ENCODE results near the gene GSC2. TPM values are rescaled to one million over a fixed set of nuclear protein-coding genes. Genes with fewer than 3 reads are reported as not detected.
A peak's percentile ranks its signal among the peaks of the same experiment; 100 is the strongest.

Gene GSC2
- total and polyA plus RNA-seq, 4 donors: not detected

DNA sequence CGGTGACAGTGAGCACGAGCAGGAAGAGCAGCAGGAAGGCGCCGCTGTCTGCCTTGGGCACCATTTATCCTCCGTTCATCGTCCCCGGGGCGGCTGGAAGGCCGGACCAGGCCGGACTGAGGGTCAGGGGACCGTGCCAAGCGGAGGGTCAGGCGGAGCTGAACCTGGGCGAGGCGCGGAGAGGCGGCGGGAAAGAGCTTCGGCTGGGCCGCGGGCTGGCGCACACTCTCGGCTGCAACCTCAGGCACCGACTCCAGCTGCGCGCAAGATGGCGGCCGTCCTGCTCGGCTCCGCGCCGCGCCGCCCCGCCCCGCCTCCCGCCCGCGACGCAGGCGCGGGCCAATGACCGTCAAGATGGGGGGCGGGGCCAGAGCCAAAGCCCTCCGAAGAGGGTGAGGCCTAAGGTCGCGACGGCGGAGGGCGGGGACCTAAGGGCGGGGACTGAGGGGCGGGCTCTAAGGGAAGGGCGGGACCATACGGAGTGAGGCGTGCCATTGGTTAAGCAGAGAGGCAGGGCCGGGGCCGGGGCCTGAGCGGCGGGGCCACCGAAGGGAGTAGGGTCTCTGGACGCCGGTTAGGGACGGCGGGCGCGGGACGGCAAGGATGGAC, 27.8 kb downstream of the GSC2 start, which contains the start of gene DGCR2 (continued):
- TF ChIP-seq, protein P1, sequence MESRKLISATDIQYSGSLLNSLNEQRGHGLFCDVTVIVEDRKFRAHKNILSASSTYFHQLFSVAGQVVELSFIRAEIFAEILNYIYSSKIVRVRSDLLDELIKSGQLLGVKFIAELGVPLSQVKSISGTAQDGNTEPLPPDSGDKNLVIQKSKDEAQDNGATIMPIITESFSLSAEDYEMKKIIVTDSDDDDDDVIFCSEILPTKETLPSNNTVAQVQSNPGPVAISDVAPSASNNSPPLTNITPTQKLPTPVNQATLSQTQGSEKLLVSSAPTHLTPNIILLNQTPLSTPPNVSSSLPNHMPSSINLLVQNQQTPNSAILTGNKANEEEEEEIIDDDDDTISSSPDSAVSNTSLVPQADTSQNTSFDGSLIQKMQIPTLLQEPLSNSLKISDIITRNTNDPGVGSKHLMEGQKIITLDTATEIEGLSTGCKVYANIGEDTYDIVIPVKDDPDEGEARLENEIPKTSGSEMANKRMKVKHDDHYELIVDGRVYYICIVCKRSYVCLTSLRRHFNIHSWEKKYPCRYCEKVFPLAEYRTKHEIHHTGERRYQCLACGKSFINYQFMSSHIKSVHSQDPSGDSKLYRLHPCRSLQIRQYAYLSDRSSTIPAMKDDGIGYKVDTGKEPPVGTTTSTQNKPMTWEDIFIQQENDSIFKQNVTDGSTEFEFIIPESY (IDR thresholded peaks at IDR 0.05): no peak
- TF ChIP-seq RXRA (IDR thresholded peaks at IDR 0.05): peak in 1 of 2 donors; percentile 22
- no peak for TF ChIP-seq JUND (IDR thresholded peaks at IDR 0.05)
- no peak for TF ChIP-seq NR2F2 (IDR thresholded peaks at IDR 0.05)
- TF ChIP-seq YY1 (IDR thresholded peaks at IDR 0.05): peak; percentile 88
- peak; percentile 60 for TF ChIP-seq SP1 (IDR thresholded peaks at IDR 0.05)

- peaks cover 11 to 38% (median 32%) of the 10 kb centered on the region in 4 donors for H3K4me1 ChIP-seq (ENCODE audit: control insufficient read depth in 4 of 4, insufficient read depth in 4 of 4, low read length in 3 of 4)
- H3K27ac ChIP-seq (ENCODE audit: low read depth in 1 of 2, low read length in 2 of 2): peak overlapping the region; percentile 90 to 93
- peak; percentile 64 for DNase-seq (ENCODE audit: low spot score)
- H3K4me3 ChIP-seq (ENCODE audit: low read depth in 1 of 3, low read length in 3 of 3): peak overlapping the region; percentile 88 to 94 (median 90)
- no peaks in the 10 kb centered on the region for H3K27me3 ChIP-seq (ENCODE audit: control insufficient read depth in 4 of 4, insufficient read depth in 4 of 4, low read length in 3 of 4)
- H3K36me3 ChIP-seq (ENCODE audit: control insufficient read depth in 4 of 4, insufficient read depth in 3 of 4, low read depth in 1 of 4, low read length in 3 of 4): no peaks in the 10 kb centered on the region
- WGBS: under 1% methylated on average over 47 of the region's 47 CpGs
- TF ChIP-seq REST (IDR thresholded peaks at IDR 0.05) (no peak), ATF3 (IDR thresholded peaks at IDR 0.05) (no peak), TAF1 (conservative IDR thresholded peaks at IDR 0.05) (no peak), SP1 (IDR thresholded peaks at IDR 0.05) (no peak), YY1 (IDR thresholded peaks at IDR 0.05) (no peak), EGR1 (IDR thresholded peaks at IDR 0.05; ENCODE audit: low read depth in 2 of 2) (no peak), MAX (IDR thresholded peaks at IDR 0.05) (no peak), HNF4G (IDR thresholded peaks at IDR 0.05) (no peak), HNF4A (conservative IDR thresholded peaks at IDR 0.05) (no peak)
- TF ChIP-seq, protein P2, sequence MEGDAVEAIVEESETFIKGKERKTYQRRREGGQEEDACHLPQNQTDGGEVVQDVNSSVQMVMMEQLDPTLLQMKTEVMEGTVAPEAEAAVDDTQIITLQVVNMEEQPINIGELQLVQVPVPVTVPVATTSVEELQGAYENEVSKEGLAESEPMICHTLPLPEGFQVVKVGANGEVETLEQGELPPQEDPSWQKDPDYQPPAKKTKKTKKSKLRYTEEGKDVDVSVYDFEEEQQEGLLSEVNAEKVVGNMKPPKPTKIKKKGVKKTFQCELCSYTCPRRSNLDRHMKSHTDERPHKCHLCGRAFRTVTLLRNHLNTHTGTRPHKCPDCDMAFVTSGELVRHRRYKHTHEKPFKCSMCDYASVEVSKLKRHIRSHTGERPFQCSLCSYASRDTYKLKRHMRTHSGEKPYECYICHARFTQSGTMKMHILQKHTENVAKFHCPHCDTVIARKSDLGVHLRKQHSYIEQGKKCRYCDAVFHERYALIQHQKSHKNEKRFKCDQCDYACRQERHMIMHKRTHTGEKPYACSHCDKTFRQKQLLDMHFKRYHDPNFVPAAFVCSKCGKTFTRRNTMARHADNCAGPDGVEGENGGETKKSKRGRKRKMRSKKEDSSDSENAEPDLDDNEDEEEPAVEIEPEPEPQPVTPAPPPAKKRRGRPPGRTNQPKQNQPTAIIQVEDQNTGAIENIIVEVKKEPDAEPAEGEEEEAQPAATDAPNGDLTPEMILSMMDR (IDR thresholded peaks at IDR 0.05; ENCODE audit: low read depth, low read length, missing input control): no peak
- H3K9ac ChIP-seq (ENCODE audit: low read depth in 1 of 2, low read length in 2 of 2): peak overlapping the region; percentile 60 to 81
- H3K9me3 ChIP-seq (ENCODE audit: control insufficient read depth in 4 of 4, low read length in 3 of 4): no peaks in the 10 kb centered on the region
Measured at GRCh38 chr22:19121631-19122142, 28.4 kb downstream of the GSC2 start.

Data from liver (tissue), 9 donors.